Ectodermal cell (in vitro differentiated cells): ENCODE measurements around the gene ATXN1.

Source experiments
- H3K27ac ChIP-seq: 2 replicates; pipeline ENCODE4 v1.7.0; 2013; ENCODE audit warnings: mild to moderate bottlenecking, low read depth, low read length; ENCODE audit not compliant: insufficient read depth, poor library complexity, severe bottlenecking
- H3K27me3 ChIP-seq: 2 replicates; pipeline ENCODE4 v1.7.0; 2013; ENCODE audit warnings: mild to moderate bottlenecking, low read length; ENCODE audit not compliant: insufficient read depth, control insufficient read depth, poor library complexity, severe bottlenecking
- H3K36me3 ChIP-seq: one replicate; pipeline ENCODE4 v1.7.0; 2013; ENCODE audit warnings: low read length; ENCODE audit not compliant: control insufficient read depth, insufficient read depth
- H3K4me1 ChIP-seq: one replicate; pipeline ENCODE4 v1.7.0; 2013; ENCODE audit warnings: low read length; ENCODE audit not compliant: control insufficient read depth, insufficient read depth
- H3K4me3 ChIP-seq: 2 replicates; pipeline ENCODE4 v1.7.0; 2013; ENCODE audit warnings: low read depth, low read length, control low read depth; ENCODE audit not compliant: insufficient read depth
- H3K9me3 ChIP-seq: 2 replicates; pipeline ENCODE4 v1.7.0; 2013; ENCODE audit warnings: mild to moderate bottlenecking, low read length, moderate library complexity; ENCODE audit not compliant: control insufficient read depth
- WGBS, 2 experiments: methylation state at CpG; one replicate each; pipeline ENCODE4 v1.1.7; 2013; ENCODE audit warnings: missing lambda C conversion rate in 2 of 2; 5-methylcytosine and 5-hydroxymethylcytosine counted together

Gene ATXN1

GRCh38 chr6:16753341-16753740 is 7.9 kb downstream of the ATXN1 start:
- Histone ChIP-seq H3K27ac (no peak overlapping the region), H3K27me3 (peaks cover 6% of the 10 kb centered on the region), H3K36me3 (no peaks in the 10 kb centered on the region), H3K4me3 (no peak overlapping the region), H3K9me3 (no peaks in the 10 kb centered on the region), H3K4me1 (no peaks in the 10 kb centered on the region)
- 94 to 95% methylated on average over 4 of the region's 4 CpGs for WGBS, 2 experiments

- WGBS, 2 experiments, result 92 to 94% methylated on average over 4 of the region's 4 CpGs
- no peak overlapping the region for H3K4me3 ChIP-seq
- no peaks in the 10 kb centered on the region for H3K4me1 ChIP-seq
- H3K36me3 ChIP-seq, result no peaks in the 10 kb centered on the region
- no peaks in the 10 kb centered on the region for H3K27me3 ChIP-seq
- H3K9me3 ChIP-seq, result no peaks in the 10 kb centered on the region
- H3K27ac ChIP-seq, result no peak overlapping the region
Measured at GRCh38 chr6:16752206-16752866, 8.9 kb downstream of the ATXN1 start.

- H3K27ac ChIP-seq, result no peak overlapping the region
- no peak overlapping the region for H3K4me3 ChIP-seq
- 83 to 91% methylated on average over 1 to 2 of the region's 2 CpGs for WGBS, 2 experiments
- no peaks in the 10 kb centered on the region for H3K9me3 ChIP-seq
- no peaks in the 10 kb centered on the region for H3K4me1 ChIP-seq
- H3K36me3 ChIP-seq, result no peaks in the 10 kb centered on the region
- H3K27me3 ChIP-seq, result no peaks in the 10 kb centered on the region
Measured at GRCh38 chr6:16751251-16751946, 9.9 kb downstream of the ATXN1 start.

- Histone ChIP-seq H3K9me3 (no peaks in the 10 kb centered on the region), H3K36me3 (no peaks in the 10 kb centered on the region), H3K27ac (no peak overlapping the region), H3K27me3 (no peaks in the 10 kb centered on the region), H3K4me3 (no peak overlapping the region), H3K4me1 (no peaks in the 10 kb centered on the region)
- 94 to 95% methylated on average over 5 of the region's 5 CpGs for WGBS, 2 experiments
Measured at GRCh38 chr6:16750566-16750965, 10.7 kb downstream of the ATXN1 start.

- Histone ChIP-seq H3K36me3 (no peaks in the 10 kb centered on the region), H3K9me3 (no peaks in the 10 kb centered on the region), H3K4me3 (no peak overlapping the region), H3K27me3 (no peaks in the 10 kb centered on the region), H3K27ac (no peak overlapping the region), H3K4me1 (no peaks in the 10 kb centered on the region)
- whole genome bisulfite sequencing, 2 experiments, result 87 to 88% methylated on average over 9 to 10 of the region's 10 CpGs
Measured at GRCh38 chr6:16749516-16750485, 11.5 kb downstream of the ATXN1 start.

GRCh38 chr6:16748025-16748319 is 13.3 kb downstream of the ATXN1 start:
- no peaks in the 10 kb centered on the region for H3K36me3 ChIP-seq
- no peaks in the 10 kb centered on the region for H3K27me3 ChIP-seq
- WGBS, 2 experiments, result 89 to 93% methylated on average over 1 to 2 of the region's 2 CpGs
- no peak overlapping the region for H3K27ac ChIP-seq
- no peak overlapping the region for H3K4me3 ChIP-seq
- no peaks in the 10 kb centered on the region for H3K9me3 ChIP-seq
- H3K4me1 ChIP-seq, result no peaks in the 10 kb centered on the region

GRCh38 chr6:16747232-16748024 is 13.8 kb downstream of the ATXN1 start:
- 87 to 92% methylated on average over 13 of the region's 13 CpGs for WGBS, 2 experiments
- Histone ChIP-seq H3K36me3 (no peaks in the 10 kb centered on the region), H3K4me1 (no peaks in the 10 kb centered on the region), H3K9me3 (no peaks in the 10 kb centered on the region), H3K4me3 (no peak overlapping the region), H3K27me3 (no peaks in the 10 kb centered on the region), H3K27ac (no peak overlapping the region)

GRCh38 chr6:16746812-16747211 is 14.4 kb downstream of the ATXN1 start:
- WGBS, 2 experiments, result 91 to 98% methylated on average over 3 of the region's 3 CpGs
- Histone ChIP-seq H3K27ac (no peak overlapping the region), H3K9me3 (no peaks in the 10 kb centered on the region), H3K4me1 (no peaks in the 10 kb centered on the region), H3K27me3 (no peaks in the 10 kb centered on the region), H3K4me3 (no peak overlapping the region), H3K36me3 (no peaks in the 10 kb centered on the region)

- no peak overlapping the region for H3K27ac ChIP-seq
- no peaks in the 10 kb centered on the region for H3K36me3 ChIP-seq
- H3K4me3 ChIP-seq, result no peak overlapping the region
- no peaks in the 10 kb centered on the region for H3K9me3 ChIP-seq
- whole genome bisulfite sequencing, 2 experiments, result 76 to 90% methylated on average over 1 to 2 of the region's 3 CpGs
- H3K27me3 ChIP-seq, result no peaks in the 10 kb centered on the region
- H3K4me1 ChIP-seq, result no peaks in the 10 kb centered on the region
Measured at GRCh38 chr6:16746401-16746800, 14.9 kb downstream of the ATXN1 start.
